Measurements from ENCODE around the gene PBX3. TPM values are rescaled to one million over a fixed set of nuclear protein-coding genes. Genes with fewer than 3 reads are reported as not detected.
A peak's percentile ranks its signal among the peaks of the same experiment; 100 is the strongest.

PBX3 gene
- polyA plus RNA-seq, 5 donors, result 36.5 to 47.7 (median 44.4) TPM

DNA sequence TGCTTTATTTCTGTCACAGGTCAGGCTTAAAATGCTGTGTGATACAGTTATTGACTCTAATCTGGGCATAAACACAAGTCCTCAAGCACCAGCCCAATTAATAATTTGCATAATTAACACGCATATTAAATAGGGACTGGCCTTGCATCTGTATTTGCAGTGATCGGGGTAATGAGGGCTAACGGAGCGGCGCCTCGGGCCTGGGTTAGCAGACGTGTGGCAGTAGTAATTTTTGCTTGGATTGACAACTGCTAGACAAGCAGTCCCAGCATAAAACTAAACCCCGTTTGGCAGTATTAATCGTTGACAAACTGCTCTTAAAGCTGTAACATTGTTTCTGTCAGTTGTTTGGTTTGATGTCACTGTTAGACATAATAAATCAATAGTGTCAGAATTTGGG lies 109.2 kb downstream of the PBX3 start:
- no peak for DNase-seq

- DNase-seq, result no peak
Observed at GRCh38 chr9:125861405-125862058, 114.4 kb downstream of the PBX3 start.

- no peak for DNase-seq
Observed at GRCh38 chr9:125863923-125864322, 116.8 kb downstream of the PBX3 start.

DNA sequence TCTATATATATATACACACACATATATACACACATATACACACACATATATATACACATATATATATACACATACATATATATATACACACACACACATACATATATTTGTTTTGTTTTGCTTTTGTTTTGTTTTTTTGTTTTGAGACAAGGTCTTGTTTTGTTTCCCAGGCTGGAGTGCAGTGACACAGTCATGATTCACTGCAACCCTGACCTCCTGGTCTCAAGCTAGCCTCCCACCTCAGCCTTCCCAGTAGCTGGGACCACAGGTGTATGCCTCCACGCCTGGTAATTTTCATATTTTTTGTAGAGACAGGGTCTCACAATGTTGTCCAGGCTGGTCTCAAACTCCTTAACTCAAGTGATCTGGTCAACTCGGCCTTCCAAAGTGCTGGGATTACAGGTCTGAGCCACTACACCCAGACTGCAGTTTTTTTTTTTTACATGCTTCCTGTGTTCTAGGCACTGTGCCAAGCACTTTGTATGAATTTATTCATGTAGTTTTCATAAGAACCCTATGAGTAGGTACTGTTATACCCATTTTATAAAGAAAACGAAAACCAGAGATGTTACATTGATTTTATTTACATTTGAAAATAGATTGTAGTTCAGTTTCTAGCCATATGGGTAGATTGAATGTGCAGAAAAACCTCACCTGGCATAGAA lies 120.7 kb downstream of the PBX3 start:
- no peak for DNase-seq

DNA sequence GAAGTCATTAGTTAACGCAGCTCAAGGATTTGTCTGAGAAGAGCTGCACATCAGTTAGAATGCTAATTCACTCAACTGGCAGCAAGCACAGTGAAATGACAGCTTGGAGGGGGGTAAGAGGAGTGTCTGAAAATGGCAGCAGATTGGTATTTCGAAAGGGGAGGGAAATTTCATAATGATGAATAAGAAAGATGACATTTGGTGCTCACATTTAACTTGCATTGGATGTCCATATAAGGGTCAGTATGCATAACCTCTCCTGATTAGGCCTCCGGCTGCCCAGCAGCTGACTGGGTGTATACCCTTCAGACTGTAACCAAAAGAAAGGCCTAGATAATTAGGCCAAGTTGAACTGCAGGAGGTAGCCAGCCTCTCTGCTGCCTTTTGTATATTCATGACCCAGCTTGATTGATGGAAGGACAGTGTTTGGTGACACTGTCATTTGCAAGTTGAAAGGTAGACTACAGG lies 131.0 kb downstream of the PBX3 start:
- DNase-seq, result no peak

- no peak for DNase-seq
Observed at GRCh38 chr9:125881042-125881441, 133.9 kb downstream of the PBX3 start.

DNA sequence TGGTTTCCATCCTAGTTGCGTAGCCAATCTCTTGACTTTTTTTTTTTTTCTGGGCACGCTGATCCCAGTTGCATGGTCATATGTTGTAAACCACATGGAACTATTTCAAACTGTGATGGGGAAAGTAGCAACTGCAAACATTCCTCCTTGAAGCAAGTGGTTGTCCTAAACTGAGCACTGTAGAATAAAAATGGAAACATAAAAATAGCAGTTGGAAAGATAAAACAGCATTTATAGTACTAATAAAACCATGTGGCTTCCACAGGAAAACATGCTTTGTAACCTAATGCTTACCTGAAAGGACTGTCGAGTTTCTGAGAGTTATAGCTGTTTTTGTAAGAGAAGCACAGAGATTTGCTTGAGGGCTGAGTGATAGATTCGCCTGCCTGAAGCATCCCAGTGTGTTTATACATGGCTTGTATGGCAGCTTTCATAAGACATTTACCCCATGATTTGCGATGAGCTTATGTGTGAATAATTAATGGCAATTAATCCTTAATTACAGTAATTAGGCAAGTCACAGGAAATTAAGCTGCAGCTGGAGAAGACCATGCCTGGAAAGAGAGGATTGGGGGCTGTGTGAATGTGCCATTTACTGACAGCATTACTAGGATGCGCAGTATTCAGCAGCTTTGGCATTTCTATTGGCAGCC lies 136.5 kb downstream of the PBX3 start:
- DNase-seq, result no peak

DNA sequence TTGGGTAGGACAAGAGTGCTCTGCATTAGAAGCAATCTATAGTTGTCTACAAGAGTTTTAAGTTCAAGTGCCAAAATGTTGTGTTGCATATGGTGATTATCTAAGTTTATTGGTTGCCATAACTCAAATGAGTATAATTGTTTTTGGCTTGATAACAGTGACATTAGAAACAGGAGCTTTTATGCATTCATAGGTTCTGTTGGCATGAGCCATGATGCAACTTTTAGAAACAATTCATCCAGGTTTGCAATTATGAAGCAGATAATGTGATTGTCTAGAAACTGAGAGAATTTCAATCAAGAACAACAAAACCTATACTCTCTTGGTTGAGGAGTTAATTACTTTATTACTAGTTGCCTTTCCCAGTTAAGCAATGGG lies 137.0 kb downstream of the PBX3 start:
- DNase-seq, result no peak

DNA sequence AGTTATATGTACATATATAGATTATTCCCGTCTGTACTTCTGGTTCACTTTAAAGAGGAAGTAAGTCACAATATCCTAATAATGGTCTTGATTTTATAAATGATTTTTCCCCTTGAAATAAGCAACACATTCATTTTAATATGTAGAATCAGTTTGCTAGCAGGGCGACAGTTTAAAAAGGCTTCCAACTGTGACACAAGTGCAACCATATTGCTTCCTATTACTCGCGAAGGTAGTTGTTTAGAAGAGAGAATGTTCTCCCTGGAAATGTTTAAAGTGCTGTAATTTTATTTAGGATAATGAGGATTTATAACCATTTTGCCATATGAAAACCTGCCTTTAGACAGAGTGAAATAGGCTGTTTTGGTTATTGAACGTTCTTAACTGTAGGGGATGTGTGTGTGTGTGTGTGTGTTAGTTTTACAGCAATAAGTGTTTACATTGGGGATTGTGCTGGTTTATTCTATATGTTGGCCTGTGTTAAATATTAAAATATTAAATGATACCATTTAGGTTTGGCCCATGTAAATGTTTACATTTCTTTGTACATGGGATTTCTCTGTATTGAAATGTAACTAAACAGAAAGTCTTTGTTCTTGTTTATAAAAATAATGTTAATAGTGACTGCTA lies 138.3 kb downstream of the PBX3 start:
- no peak for DNase-seq

DNA sequence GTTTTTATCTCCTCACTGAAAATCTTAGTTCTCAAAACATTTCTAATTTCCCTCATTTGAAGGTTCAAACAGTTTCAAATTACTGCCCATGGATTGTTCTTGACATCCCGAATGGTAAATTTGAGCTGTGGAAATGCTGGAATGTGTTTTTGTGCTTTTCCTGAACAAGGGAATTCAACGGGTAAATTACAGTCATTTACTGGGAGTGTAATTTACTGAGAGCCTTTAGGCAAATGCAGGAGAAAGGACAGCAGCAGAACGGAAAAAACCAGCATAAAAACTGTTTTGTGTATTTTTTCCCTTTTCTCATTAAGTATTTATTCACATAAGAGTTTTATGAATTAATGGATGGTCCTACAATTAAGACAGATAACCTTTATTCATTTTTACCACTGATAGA lies 139.2 kb downstream of the PBX3 start:
- no peak for DNase-seq

- no peak for DNase-seq
Observed at GRCh38 chr9:125887172-125887571, 140.0 kb downstream of the PBX3 start.

- no peak for DNase-seq
Observed at GRCh38 chr9:125888211-125888610, 141.0 kb downstream of the PBX3 start.

DNA sequence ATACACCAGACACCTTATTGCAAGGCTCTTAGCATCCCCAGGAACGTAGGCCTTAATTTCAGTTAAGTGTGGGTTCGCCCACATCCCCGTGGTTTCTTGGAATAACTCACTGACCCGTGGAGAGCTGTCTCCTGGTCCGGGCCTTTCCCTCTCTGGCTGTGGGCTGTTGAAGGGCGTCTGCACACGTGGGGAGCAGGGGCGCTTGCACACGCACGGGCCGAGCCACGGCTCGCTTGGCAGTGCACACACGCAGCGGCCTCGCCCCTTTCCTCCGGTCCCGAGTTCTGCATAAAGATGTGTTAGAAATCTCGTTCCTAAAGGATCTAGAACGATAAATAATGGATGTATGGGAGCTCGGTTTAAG lies 141.9 kb downstream of the PBX3 start:
- DNase-seq, result no peak

DNA sequence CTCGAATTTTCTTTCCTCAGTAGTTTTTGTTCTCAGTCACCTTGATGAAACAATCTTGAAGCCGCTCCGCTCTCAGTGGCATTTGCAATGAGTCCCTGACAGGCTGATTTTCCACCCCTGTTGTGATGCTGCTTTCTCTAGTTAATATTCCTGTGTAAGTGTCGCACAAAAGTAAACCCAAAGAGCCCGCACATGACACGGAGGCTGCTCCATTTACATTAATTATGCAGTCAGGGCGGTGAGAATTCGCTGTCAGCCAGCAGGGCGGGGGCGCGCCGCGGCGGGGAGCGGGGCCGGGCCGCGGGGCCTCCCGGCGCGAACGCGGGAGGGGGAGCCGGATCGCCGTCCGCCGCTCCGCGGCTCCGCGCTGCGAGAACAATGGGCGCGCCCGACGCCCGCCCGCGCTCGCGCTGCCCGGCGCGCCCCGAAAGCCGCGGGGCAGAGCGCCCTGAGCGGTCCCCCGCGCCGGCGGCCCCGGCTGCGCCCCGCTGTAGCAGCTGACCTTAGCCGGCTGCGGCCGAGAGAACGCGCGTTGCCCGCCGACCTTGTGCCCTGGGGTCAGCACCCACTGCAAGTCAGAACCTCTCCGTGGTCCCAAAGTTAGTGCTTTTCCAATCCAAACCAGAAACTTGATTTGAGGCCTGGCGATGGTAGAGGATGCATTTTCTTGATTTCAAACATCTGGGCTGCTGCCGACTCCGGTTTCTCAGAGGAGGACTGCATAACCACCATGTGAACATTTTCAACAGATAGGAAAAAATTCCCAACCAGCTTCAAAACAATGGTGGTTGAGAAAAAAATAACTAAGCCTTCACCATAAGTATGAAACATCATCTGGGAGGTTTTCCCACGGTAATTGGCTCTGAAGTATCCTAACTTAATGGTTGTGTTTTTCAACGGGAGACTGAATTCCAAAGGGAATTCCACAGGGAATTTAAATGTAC lies 142.6 kb downstream of the PBX3 start:
- DNase-seq, result peak; percentile 41 to 45

DNA sequence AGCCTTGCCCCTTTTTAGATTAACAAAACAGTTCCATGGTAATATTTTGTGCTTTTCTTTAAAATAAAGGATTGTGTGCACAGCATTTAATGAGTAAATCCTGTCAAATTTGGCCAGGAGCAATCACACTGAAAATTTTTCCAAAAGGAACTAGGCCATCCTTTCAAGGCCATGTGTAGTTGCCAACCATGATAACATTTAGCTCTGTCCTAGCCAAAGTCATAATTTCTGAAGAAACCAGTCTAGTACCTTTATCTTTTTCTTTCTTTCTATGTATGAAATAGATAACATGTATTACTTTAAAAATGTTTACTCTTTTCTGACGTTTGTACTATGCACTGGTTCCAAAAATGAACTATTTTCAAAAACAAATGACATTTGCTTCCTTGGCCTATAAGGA lies 143.7 kb downstream of the PBX3 start:
- DNase-seq, result no peak

GRCh38 chr9:125893277-125893676 lies 146.1 kb downstream of the PBX3 start:
- DNase-seq, result no peak

GRCh38 chr9:125894566-125894965 lies 147.4 kb downstream of the PBX3 start:
- DNase-seq, result no peak

GRCh38 chr9:125896404-125896803 lies 149.2 kb downstream of the PBX3 start:
- no peak for DNase-seq

DNA sequence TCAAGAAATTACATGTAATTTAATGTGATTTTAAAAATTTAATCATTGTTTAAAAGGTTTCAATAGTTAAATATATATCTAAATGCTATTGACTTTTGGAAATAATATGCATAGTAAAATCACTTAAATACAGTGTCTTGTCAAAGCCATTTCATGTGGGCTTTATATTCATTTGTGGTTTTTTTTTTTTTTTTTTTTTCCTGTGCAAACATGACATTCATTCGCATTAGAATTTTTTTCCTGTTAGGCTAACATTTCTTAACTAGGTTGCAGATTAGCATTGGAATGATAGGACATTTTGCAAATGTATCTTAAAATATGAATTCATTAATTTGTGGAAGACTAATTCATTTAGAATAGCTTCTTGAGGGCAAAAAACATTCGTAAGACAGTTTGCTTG lies 149.8 kb downstream of the PBX3 start:
- DNase-seq, result no peak

DNA sequence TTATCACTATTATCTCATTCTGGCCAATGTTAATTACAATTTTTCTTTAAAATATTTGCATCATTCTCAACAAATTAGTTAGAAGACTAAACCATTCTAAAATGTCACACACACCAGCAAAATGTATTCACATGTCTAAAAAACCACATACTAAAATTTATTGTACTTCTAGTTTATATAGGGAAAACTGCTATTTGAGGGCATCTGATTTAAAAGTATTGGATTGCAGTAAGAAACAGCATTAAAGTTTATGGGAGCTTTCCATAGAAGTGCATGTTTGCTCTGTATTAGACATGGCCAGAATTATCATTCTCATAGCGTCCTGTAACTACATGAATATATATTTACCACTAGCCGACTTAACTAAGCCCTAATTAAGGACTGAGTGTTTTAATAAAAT lies 150.3 kb downstream of the PBX3 start:
- no peak for DNase-seq

- no peak for DNase-seq
Observed at GRCh38 chr9:125902214-125902613, 155.0 kb downstream of the PBX3 start.

All from right lung (tissue), 5 donors.